Frontal cortex (tissue), 4 donors: ENCODE results near the gene ELMO2. TPM values are rescaled to one million over a fixed set of nuclear protein-coding genes. Genes with fewer than 3 reads are reported as not detected.

Experiments used
- DNase-seq, 2 donors: peaks; one replicate each; pipeline ENCODE4 v3.0.0; 2012; ENCODE audit warnings: low spot score in 2 of 2
- FAIRE-seq: peaks from 2 replicates; lab custom pipeline; 2012; peaks lifted over from hg19 to GRCh38; lab: Jason Lieb, UNC
- total RNA-seq: library from RNA; depleted of rRNA; stranded (reverse); fragments of >200 nt; gene quantifications from one replicate; pipeline ENCODE4 v1.2.3, GENCODE V29; 2014
- donor health status: control.
- donor health status: control.
- donor health status: control.

ELMO2 gene
- total RNA-seq, 1 donor from 2014 or later, result 43.2 TPM

- no peak for DNase-seq
- no peak for FAIRE-seq
These were observed 32.0 kb downstream of the ELMO2 start for GRCh38 chr20:46374383-46374782.

GRCh38 chr20:46371656-46372055 is 34.8 kb downstream of the ELMO2 start:
- DNase-seq, result no peak
- FAIRE-seq, result no peak

GRCh38 chr20:46368902-46369268 is 37.5 kb downstream of the ELMO2 start:
- DNase-seq, result no peak
- FAIRE-seq, result no peak

GRCh38 chr20:46367967-46368901 is 38.2 kb downstream of the ELMO2 start:
- DNase-seq, result no peak
- no peak for FAIRE-seq

GRCh38 chr20:46367234-46367633 is 39.2 kb downstream of the ELMO2 start:
- DNase-seq (no peak), FAIRE-seq (no peak)

GRCh38 chr20:46366826-46367225 is 39.6 kb downstream of the ELMO2 start:
- FAIRE-seq (no peak), DNase-seq (no peak)

GRCh38 chr20:46365487-46366220 is 40.8 kb downstream of the ELMO2 start:
- DNase-seq, result no peak
- FAIRE-seq, result no peak

- DNase-seq (peak in 1 of 2 donors; percentile 47), FAIRE-seq (no peak)
These were observed 41.5 kb downstream of the ELMO2 start for GRCh38 chr20:46364670-46365486.

GRCh38 chr20:46363874-46364669 is 42.3 kb downstream of the ELMO2 start:
- FAIRE-seq, result no peak

GRCh38 chr20:46362921-46363867 is 43.2 kb downstream of the ELMO2 start:
- FAIRE-seq, result no peak

More at GRCh38 chr20:46363874-46364669, 42.3 kb downstream of the ELMO2 start:
- DNase-seq, result peak; percentile 92 to 95

GRCh38 chr20:46361811-46362210 is 44.6 kb downstream of the ELMO2 start:
- no peak for FAIRE-seq
- DNase-seq, result no peak

More at GRCh38 chr20:46362921-46363867, 43.2 kb downstream of the ELMO2 start:
- no peak for DNase-seq

GRCh38 chr20:46361381-46361780 is 45.0 kb downstream of the ELMO2 start:
- no peak for FAIRE-seq
- DNase-seq, result no peak

- FAIRE-seq (no peak), DNase-seq (no peak)
These were observed 47.1 kb downstream of the ELMO2 start for GRCh38 chr20:46359233-46359751.

- FAIRE-seq (no peak), DNase-seq (no peak)
These were observed 47.9 kb downstream of the ELMO2 start for GRCh38 chr20:46358346-46359058.

GRCh38 chr20:46357030-46357514 is 49.3 kb downstream of the ELMO2 start:
- peak in 1 of 2 donors; percentile 56 for DNase-seq
- no peak for FAIRE-seq

- FAIRE-seq (no peak), DNase-seq (no peak)
These were observed 50.0 kb downstream of the ELMO2 start for GRCh38 chr20:46356195-46357029.
